ENCODE measurements around the gene POGLUT3. TPM values are rescaled to one million over a fixed set of nuclear protein-coding genes. Genes with fewer than 3 reads are reported as not detected.
A peak's percentile ranks its signal among the peaks of the same experiment; 100 is the strongest.

Gene POGLUT3
- total RNA-seq, 1 donor from 2014 or later = 30.6 TPM

DNA sequence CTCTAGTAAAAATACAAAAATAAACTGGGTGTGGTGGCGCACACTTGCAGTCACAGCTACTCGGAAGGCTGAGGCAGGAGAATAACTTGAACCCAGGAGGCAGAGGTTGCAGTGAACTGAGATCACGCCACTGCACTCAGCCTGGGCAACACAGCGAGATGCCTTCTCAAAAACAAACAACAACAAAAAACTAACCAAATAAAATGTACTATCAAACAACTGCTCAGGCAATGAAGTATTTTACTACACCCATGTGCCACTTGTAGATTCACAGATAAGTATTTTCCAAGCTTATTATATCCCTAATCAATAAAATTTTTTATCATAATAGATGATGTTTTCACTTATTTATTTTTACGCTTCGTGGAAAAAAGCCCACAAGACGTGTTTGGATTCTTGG lies 31.8 kb downstream of the POGLUT3 start:
- peaks cover 3% of the 10 kb centered on the region for H3K9me3 Mint-ChIP-seq (ENCODE audit: low read depth)
- no peak for DNase-seq (ENCODE audit: low spot score, unreplicated experiment)
- H3K27ac Mint-ChIP-seq = peak overlapping the region; percentile 100
- H3K27me3 Mint-ChIP-seq = no peaks in the 10 kb centered on the region
- H3K4me3 Mint-ChIP-seq (ENCODE audit: low read depth) = peak overlapping the region; percentile 98
- H3K36me3 Mint-ChIP-seq (ENCODE audit: insufficient read depth) = peaks cover 2% of the 10 kb centered on the region
- TF ChIP-seq CTCF (IDR thresholded peaks at IDR 0.05; ENCODE audit: unreplicated experiment) = no peak
- H3K4me1 Mint-ChIP-seq (ENCODE audit: low read depth) = peaks cover 14% of the 10 kb centered on the region

- H3K27me3 Mint-ChIP-seq = no peaks in the 10 kb centered on the region
Observed at GRCh38 chr11:108453207-108453835, 44.9 kb downstream of the POGLUT3 start.

More at GRCh38 chr11:108453207-108453835, 44.9 kb downstream of the POGLUT3 start:
- no peak overlapping the region for H3K4me3 Mint-ChIP-seq (ENCODE audit: low read depth)
- no peak for DNase-seq (ENCODE audit: low spot score, unreplicated experiment)
- no peak for TF ChIP-seq CTCF (IDR thresholded peaks at IDR 0.05; ENCODE audit: unreplicated experiment)
- H3K27ac Mint-ChIP-seq = no peak overlapping the region
- H3K4me1 Mint-ChIP-seq (ENCODE audit: low read depth) = peaks cover 1% of the 10 kb centered on the region
- H3K36me3 Mint-ChIP-seq (ENCODE audit: insufficient read depth) = peaks cover 8% of the 10 kb centered on the region
- H3K9me3 Mint-ChIP-seq (ENCODE audit: low read depth) = peaks cover 20% of the 10 kb centered on the region

Other genes with a start within 250 kb of the POGLUT3 start
- 0.42 and 0.67 TPM in 2 replicates for gene C11orf65, start 30.9 kb downstream of the POGLUT3 start, total RNA-seq
- gene EXPH5, start 95.4 kb upstream of the POGLUT3 start, total RNA-seq = 32.8 and 35.0 TPM in 2 replicates
- 31.9 and 33.3 TPM in 2 replicates for gene DDX10, start 166.7 kb upstream of the POGLUT3 start, total RNA-seq